Suprapubic skin (tissue), 3 donors: Measurements from ENCODE around the gene FKBP11.

ENCODE experiments used
- CTCF ChIP-seq, 2 donors: fragments of 200-600 bp in 1 of 2; fragments of 450-650 bp in 1 of 2; sonication (generic) in 1 of 2; IDR thresholded peaks; one replicate each; pipeline ENCODE4 v1.5.1; 2016 to 2019; ENCODE audit warnings: antibody characterized with exemption in 2 of 2, mild to moderate bottlenecking in 1 of 2, moderate library complexity in 1 of 2
- EP300 ChIP-seq: sonication (generic); formaldehyde crosslinking; IDR thresholded peaks from one replicate; pipeline ENCODE4 v1.6.1; 2017; ENCODE audit warnings: antibody characterized with exemption
- POLR2A ChIP-seq, 2 donors: fragments of 450-650 bp; IDR thresholded peaks; one replicate each; pipeline ENCODE4 v1.6.1; 2017; ENCODE audit warnings: antibody characterized with exemption in 2 of 2, mild to moderate bottlenecking in 2 of 2, moderate library complexity in 2 of 2

DNA sequence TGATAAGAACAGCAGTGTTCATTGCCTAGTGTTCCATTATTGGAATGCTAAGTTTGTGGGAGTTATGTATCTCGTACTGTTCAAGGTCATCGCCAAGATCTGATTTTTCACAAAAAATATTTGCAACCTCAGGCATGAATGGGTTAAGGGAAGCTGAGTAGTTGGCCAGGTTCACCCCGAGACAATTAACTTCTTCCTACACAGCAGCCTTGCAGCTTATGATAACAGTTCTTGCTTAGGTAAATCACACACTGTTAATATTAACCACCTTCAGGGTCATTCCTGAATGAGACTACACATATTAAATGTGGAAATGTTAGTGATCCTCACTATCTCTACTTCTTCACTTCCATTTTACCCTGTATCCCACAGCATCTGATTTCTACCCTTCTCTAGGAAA is 18.0 kb downstream of the FKBP11 start:
- TF ChIP-seq CTCF (IDR thresholded peaks at IDR 0.05) (no peak), POLR2A (IDR thresholded peaks at IDR 0.05) (no peak), EP300 (no peak)
